Hematopoietic multipotent progenitor cell treated with erythropoietin and hydrocortisone succinate and interleukin-3 and kit ligand, for 6 days (in vitro differentiated cells): ENCODE data around the gene SSX4B.
"Not testable (repeated sequence)": the region's sequence is repeated elsewhere in the genome, so short reads cannot be mapped to it uniquely, and the experiment has no call there.

ENCODE experiments used
- DNase-seq: peaks from one replicate; pipeline ENCODE4 v3.0.0-alpha.2; 2015

SSX4B gene

GRCh38 chrX:48411860-48412259 is at the start of gene SSX4B:
Gene SSX4B (minus strand): TSS chrX:48411960. CDS start chrX:48411372, 588 bp downstream.
- not testable (repeated sequence) for DNase-seq

GRCh38 chrX:48460606-48461005 is 48.8 kb upstream of the SSX4B start:
- DNase-seq: no peak

GRCh38 chrX:48460031-48460430 is 48.3 kb upstream of the SSX4B start:
- DNase-seq: no peak

- no peak for DNase-seq
Observed at GRCh38 chrX:48459483-48459882, 47.7 kb upstream of the SSX4B start.

GRCh38 chrX:48458711-48459110 is 47.0 kb upstream of the SSX4B start:
- DNase-seq: no peak

- no peak for DNase-seq
Observed at GRCh38 chrX:48456628-48457331, 45.0 kb upstream of the SSX4B start.

- peak; percentile 71 for DNase-seq
Observed at GRCh38 chrX:48451708-48452107, 39.9 kb upstream of the SSX4B start.

- DNase-seq: no peak
Observed at GRCh38 chrX:48450076-48450475, 38.3 kb upstream of the SSX4B start.

GRCh38 chrX:48447201-48447600 is 35.4 kb upstream of the SSX4B start:
- not testable (repeated sequence) for DNase-seq

GRCh38 chrX:48433713-48434112 is 22.0 kb upstream of the SSX4B start:
- DNase-seq: not testable (repeated sequence)

GRCh38 chrX:48430166-48430565 is 18.4 kb upstream of the SSX4B start:
- not testable (repeated sequence) for DNase-seq

GRCh38 chrX:48429606-48430005 is 17.8 kb upstream of the SSX4B start:
- DNase-seq: not testable (repeated sequence)

GRCh38 chrX:48427027-48427716 is 15.4 kb upstream of the SSX4B start:
- not testable (repeated sequence) for DNase-seq

GRCh38 chrX:48397825-48398224 is 13.9 kb downstream of the SSX4B start:
- not testable (repeated sequence) for DNase-seq

GRCh38 chrX:48396931-48397330 is 14.8 kb downstream of the SSX4B start:
- not testable (repeated sequence) for DNase-seq

- DNase-seq: not testable (repeated sequence)
Observed at GRCh38 chrX:48383239-48383638, 28.5 kb downstream of the SSX4B start, which contains the start of gene SSX4. Gene SSX4 (plus strand): TSS chrX:48383539. CDS start chrX:48384054, 515 bp downstream.

GRCh38 chrX:48370408-48370807 is 41.4 kb downstream of the SSX4B start:
- not testable (repeated sequence) for DNase-seq

- DNase-seq: not testable (repeated sequence)
Observed at GRCh38 chrX:48367717-48368408, 43.9 kb downstream of the SSX4B start.

GRCh38 chrX:48359281-48359680 is 52.5 kb downstream of the SSX4B start:
- not testable (repeated sequence) for DNase-seq

- no peak for DNase-seq
Observed at GRCh38 chrX:48357681-48358080, 54.1 kb downstream of the SSX4B start.

GRCh38 chrX:48356315-48357094 is 55.3 kb downstream of the SSX4B start, which contains the start of gene SSX3:
Gene SSX3 (minus strand): TSS chrX:48356703. CDS start chrX:48355249, 1,454 bp downstream.
- DNase-seq: not testable (repeated sequence)
